HL-60/S4 (cell line): Measurements from ENCODE around the gene TMEM94.

Experiments used
- in situ Hi-C: fragments of 300-500 bp; cut with MboI; formaldehyde crosslinking; loops from 2 replicates; pipeline ENCODE4 v1.14.3; 2022; ENCODE audit warnings: low sequenced_read_pairs

TMEM94 gene

GRCh38 chr17:75521290-75521689 is 64.9 kb downstream of the TMEM94 start:
- in situ Hi-C loops: no loop called here

GRCh38 chr17:75521951-75522727 is 65.7 kb downstream of the TMEM94 start:
- in situ Hi-C loops: no loop called here

- in situ Hi-C loops: no loop called here
Observed at GRCh38 chr17:75523647-75524046, 67.2 kb downstream of the TMEM94 start.

- in situ Hi-C loops: no loop called here
Observed at GRCh38 chr17:75524269-75524969, 68.0 kb downstream of the TMEM94 start.

- in situ Hi-C loops: no loop called here
Observed at GRCh38 chr17:75524970-75525805, 68.8 kb downstream of the TMEM94 start, which contains the start of gene LLGL2. LLGL2 (plus strand) TSS chr17:75525697; CDS start chr17:75543427, 17,730 bp downstream.

GRCh38 chr17:75525806-75526554 is 69.5 kb downstream of the TMEM94 start:
- in situ Hi-C loops: no loop called here

GRCh38 chr17:75526555-75527270 is 70.3 kb downstream of the TMEM94 start:
- in situ Hi-C loops: no loop called here

- in situ Hi-C loops: no loop called here
Observed at GRCh38 chr17:75530837-75531720, 74.6 kb downstream of the TMEM94 start.

GRCh38 chr17:75531721-75532072 is 75.3 kb downstream of the TMEM94 start:
- in situ Hi-C loops: no loop called here

GRCh38 chr17:75535119-75535537 is 78.7 kb downstream of the TMEM94 start:
- in situ Hi-C loops: no loop called here

- in situ Hi-C loops: no loop called here
Observed at GRCh38 chr17:75535871-75536270, 79.4 kb downstream of the TMEM94 start.

- in situ Hi-C loops: no loop called here
Observed at GRCh38 chr17:75536366-75536765, 79.9 kb downstream of the TMEM94 start.

GRCh38 chr17:75539967-75540729 is 83.7 kb downstream of the TMEM94 start:
- in situ Hi-C loops: no loop called here

- in situ Hi-C loops: no loop called here
Observed at GRCh38 chr17:75540923-75541503, 84.6 kb downstream of the TMEM94 start.

- in situ Hi-C loops: no loop called here
Observed at GRCh38 chr17:75542229-75542628, 85.8 kb downstream of the TMEM94 start.

GRCh38 chr17:75542728-75543336 is 86.4 kb downstream of the TMEM94 start:
- in situ Hi-C loops: no loop called here

- in situ Hi-C loops: no loop called here
Observed at GRCh38 chr17:75544250-75544649, 87.8 kb downstream of the TMEM94 start.

- in situ Hi-C loops: no loop called here
Observed at GRCh38 chr17:75546181-75546580, 89.7 kb downstream of the TMEM94 start.
